Suppressor macrophage treated with lipopolysaccharide for 1 hour (primary cell): Measurements from ENCODE around the gene MS4A4E.
"Not testable (repeated sequence)": the region's sequence is repeated elsewhere in the genome, so short reads cannot be mapped to it uniquely, and the experiment has no call there.

Experiments used
- DNase-seq, 3 donors: peaks; one replicate each; pipeline ENCODE4 v3.0.0-alpha.2; 2020 to 2022

MS4A4E gene

GRCh38 chr11:60170566-60170965 is 72.4 kb downstream of the MS4A4E start:
- no peak for DNase-seq

GRCh38 chr11:60169264-60169915 is 73.5 kb downstream of the MS4A4E start:
- peak; percentile 56 to 87 (median 82) for DNase-seq

DNA sequence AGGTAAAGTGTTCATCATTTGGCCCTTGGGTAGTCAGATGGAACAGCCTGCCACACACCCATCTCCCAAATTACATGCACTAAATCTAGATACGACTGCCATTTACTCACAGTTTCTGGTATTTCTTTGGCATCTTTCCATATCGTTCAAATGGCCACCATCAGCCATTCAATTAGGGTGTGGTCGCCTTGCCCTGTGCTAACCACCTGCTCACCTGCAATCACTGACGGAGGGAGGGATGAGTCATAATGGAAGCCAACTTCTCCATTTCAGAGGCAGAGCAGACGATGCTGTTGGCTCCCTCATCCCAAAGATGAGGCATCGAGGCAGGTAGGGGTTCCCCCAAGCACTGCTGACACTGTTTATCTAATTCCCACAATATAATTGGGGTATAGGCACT is 74.6 kb downstream of the MS4A4E start:
- no peak for DNase-seq

- peak; percentile 43 to 61 (median 56) for DNase-seq
Observed at GRCh38 chr11:60165951-60166350, 77.0 kb downstream of the MS4A4E start.

GRCh38 chr11:60165538-60165937 is 77.4 kb downstream of the MS4A4E start:
- peak; percentile 54 to 66 (median 61) for DNase-seq

DNA sequence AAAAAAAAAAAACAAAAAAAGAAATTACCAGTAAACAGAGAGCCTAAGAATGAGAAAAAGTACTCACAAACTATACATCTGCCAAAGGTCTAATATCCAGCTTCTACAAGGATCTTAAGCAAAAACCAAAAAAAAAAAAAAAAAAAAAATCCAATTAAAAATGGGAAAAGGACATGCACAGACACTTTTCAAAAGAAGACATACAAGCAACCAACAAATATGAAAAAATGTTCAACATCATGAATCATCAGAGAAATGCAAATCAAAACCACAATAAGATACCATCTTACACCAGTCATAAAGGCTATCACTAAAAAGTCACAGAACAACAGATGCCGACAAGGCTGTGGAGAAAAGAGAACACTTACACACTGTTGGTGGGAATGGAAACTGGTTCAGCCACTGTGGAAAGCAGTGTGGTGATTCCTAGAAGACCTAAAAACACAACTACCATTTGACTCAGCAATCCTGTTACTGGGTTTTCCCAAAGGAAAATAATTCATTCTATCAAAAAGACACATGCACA is 78.3 kb downstream of the MS4A4E start:
- peak in 1 of 3 donors; percentile 38 for DNase-seq

- DNase-seq, result no peak
Observed at GRCh38 chr11:60161766-60162165, 81.2 kb downstream of the MS4A4E start.

DNA sequence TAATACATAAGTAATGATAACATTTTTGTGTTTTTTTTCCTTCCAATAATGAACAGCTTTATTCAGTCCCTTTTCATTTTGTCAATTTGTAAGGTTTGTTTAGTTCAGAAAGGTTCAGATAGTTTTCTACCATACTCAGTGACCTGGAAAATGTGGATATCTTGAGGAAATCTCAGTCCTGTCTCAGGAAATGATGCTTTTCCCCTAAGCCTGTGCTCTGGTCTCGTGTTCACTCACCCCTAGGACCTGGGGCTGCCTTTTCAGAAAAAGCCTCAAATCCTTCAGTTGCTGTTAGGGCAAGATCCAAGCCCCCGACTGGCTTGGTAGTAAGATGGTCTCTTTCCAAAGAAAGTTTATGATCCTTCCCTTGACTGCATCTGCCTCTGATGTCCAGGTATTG is 81.8 kb downstream of the MS4A4E start:
- DNase-seq, result no peak

- DNase-seq, result no peak
Observed at GRCh38 chr11:60159868-60160267, 83.1 kb downstream of the MS4A4E start.

DNA sequence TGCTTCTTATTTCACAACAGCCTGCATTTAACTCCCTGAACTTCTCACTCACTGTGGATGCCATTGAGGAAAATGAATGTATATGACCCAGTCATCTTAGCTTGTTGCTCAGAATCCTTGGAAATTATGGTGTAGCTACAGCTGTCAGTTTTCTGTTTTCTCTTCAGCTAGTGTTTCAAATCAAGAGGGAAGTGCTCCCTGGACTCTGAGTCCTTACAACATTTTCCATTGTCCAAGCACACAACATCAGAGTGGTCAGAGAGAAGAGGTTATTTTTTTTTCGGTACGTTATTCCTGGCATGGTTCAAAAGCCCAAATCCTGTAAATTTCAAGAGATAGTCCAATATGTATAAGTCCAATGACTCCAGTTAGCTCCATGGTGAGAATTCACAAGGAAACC is 83.7 kb downstream of the MS4A4E start:
- DNase-seq, result no peak

DNA sequence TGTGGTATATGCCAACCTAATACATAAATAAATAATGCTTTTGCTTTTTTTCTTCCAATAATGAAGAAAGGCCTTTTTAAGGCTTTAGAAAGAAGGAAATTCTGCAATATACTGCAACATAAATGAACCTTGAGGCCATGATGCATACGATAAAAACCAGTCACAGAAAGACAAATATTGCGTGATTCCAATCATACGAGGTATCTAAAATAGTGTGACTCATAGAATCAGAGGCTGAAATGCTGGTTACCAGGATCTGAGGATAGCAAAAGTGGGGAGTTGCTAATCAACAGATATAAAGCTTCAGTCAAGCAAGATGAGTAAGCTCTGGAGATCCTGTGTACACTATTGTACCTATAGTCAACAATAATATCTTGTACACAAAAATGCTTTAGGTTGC is 84.3 kb downstream of the MS4A4E start:
- no peak for DNase-seq

DNA sequence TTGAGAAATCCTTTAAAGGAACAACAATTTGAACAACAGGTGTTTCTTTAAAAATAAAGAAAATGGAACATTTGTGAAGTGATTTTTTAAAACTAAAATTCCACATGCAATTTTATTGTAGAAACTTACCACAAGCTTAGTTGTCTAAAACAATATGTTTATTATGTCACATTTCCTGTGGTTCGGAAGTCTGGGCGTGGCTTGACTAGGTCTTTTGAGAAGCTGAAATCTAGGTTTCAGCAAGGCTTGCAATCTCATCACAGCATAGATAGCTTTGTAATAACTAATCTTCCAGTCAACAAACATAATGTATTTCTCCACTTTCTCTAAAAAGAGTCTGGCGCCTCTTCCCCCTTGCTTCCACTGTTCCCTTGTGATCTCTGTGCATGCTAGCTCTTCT is 87.0 kb downstream of the MS4A4E start:
- peak in 2 of 3 donors; percentile 19 to 24 for DNase-seq

DNA sequence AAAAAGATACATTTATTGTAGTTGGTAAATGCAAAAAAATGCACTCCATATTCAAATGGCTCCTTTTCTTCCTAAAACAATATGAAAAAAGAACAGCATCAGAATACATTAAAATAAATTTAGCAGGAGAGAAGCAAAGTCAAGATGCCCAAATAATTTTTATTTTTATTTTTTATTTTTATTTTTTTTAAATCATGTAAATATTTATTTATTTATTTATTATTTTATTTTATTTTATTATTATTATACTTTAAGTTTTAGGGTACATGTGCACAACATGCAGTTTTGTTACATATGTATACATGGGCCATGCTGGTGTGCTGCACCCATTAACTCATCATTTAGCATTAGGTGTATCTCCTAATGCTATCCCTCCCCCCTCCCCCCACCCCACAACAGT is 90.2 kb downstream of the MS4A4E start:
- not testable (repeated sequence) for DNase-seq

DNA sequence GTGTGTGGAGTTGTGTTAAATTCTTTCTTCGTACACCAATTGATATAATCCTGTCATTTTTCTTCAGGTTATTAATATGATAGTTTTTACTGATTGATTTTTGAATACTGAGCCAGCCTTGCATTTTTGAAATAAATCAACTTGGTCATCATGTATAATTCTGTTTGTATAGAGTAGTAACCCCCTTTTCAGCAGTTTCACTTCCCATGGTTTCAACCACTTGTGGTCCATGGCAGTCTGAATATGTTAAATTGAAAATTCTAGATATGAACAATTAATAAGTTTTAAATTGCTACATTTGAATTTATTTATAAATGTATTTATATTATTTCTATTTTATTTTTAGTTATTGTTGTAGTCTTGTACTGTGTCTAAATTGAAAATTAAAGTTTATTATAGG is 92.7 kb downstream of the MS4A4E start:
- no peak for DNase-seq
